GM10266 (cell line): ENCODE data around the gene FHIT.

Experiments
- DNase-seq: peaks from one replicate; pipeline ENCODE4 v3.0.0; 2012; ENCODE audit errors: extremely low spot score
- CTCF ChIP-seq: IDR thresholded peaks from 2 replicates; pipeline ENCODE4 v1.5.1; 2012; ENCODE audit warnings: mild to moderate bottlenecking, low read depth; ENCODE audit not compliant: control insufficient read depth, insufficient read depth; ENCODE audit errors: missing control alignments

The FHIT gene

GRCh38 chr3:60445446-60445845 is 805.8 kb downstream of the FHIT start:
- TF ChIP-seq CTCF = no peak
- DNase-seq = no peak

- TF ChIP-seq CTCF = no peak
- no peak for DNase-seq
These were observed 806.3 kb downstream of the FHIT start for GRCh38 chr3:60444898-60445437.

- TF ChIP-seq CTCF = no peak
- DNase-seq = no peak
These were observed 810.4 kb downstream of the FHIT start for GRCh38 chr3:60440869-60441268.

GRCh38 chr3:60435941-60436650 is 815.2 kb downstream of the FHIT start:
- TF ChIP-seq CTCF = no peak
- no peak for DNase-seq

GRCh38 chr3:60434950-60435349 is 816.3 kb downstream of the FHIT start:
- no peak for TF ChIP-seq CTCF
- no peak for DNase-seq

- TF ChIP-seq CTCF = no peak
- DNase-seq = no peak
These were observed 816.9 kb downstream of the FHIT start for GRCh38 chr3:60434323-60434722.

- DNase-seq = peak; percentile 5
These were observed 819.7 kb downstream of the FHIT start for GRCh38 chr3:60431599-60431958.

More at GRCh38 chr3:60431599-60431958, 819.7 kb downstream of the FHIT start:
- peak; percentile 11 for TF ChIP-seq CTCF
